Stimulated activated CD8-positive, alpha-beta memory T cell treated with anti-CD3 and anti-CD28 coated beads, Interleukin-4, amount 100 ng/mL, for 24 hours (primary cell): ENCODE results near the gene BEX4.

ENCODE experiments used
- DNase-seq: peaks from one replicate; pipeline ENCODE4 v3.0.0-alpha.2; 2020; ENCODE audit warnings: low read depth

BEX4 gene

DNA sequence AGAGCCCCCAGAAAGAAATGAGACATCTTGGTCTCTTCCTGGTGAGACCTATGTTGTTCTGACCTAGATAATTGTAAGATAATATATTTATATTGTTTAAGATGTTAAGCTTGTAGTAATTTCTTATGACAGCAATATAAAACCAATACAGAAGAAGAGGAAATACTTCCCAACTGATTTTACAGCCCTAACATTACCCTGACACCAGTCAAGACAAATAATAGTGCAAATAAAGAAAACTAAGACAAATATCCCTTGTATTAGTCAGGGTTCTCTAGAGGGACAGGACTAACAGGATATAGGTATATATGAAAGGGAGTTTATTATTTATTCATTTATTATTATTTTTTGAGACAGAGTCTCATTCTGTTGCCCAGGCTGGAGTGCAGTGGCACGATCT lies 21.4 kb downstream of the BEX4 start:
- no peak for DNase-seq

GRCh38 chrX:103240155-103240554 lies 25.2 kb downstream of the BEX4 start:
- DNase-seq: no peak

GRCh38 chrX:103248553-103248952 lies 33.6 kb downstream of the BEX4 start:
- DNase-seq: no peak

DNA sequence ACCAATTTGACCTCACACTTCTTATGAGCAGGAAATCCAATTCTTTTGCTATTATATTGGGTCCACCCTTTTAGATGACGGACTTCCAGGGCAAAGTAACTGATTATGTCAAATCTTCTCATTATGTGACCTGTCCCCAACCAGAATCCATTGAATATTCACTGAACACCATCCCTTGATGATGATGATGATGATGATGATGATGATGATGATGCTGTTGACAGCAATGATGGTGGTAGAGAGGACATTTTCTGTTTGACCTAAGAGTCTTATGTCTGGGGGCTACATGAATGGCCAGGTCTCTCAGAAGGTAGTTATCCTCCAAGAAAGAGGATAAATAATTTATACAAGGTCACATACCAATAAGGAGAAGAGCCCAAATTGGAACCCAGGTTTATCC lies 34.9 kb downstream of the BEX4 start:
- no peak for DNase-seq

DNA sequence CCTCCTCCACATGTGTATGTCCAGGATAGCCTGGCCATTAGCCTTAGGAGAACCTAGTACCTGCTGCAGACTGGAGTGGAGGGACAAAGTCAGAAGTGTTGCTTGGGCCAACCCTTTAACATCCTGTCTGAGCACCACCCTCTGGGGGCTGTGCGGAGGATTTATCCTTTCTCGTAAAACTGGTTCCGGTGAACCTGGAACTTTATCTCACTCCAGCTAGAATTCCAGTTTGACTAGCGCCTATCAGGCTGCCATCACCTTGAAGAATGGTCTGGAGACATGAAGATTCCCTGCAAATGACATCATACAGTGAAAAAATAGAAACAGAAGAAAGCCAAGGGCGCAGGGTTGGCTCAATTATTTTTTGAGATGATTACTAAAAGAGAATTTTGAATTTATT lies 36.1 kb downstream of the BEX4 start:
- no peak for DNase-seq

- no peak for DNase-seq
Measured at GRCh38 chrX:103253608-103254007, 38.7 kb downstream of the BEX4 start.

DNA sequence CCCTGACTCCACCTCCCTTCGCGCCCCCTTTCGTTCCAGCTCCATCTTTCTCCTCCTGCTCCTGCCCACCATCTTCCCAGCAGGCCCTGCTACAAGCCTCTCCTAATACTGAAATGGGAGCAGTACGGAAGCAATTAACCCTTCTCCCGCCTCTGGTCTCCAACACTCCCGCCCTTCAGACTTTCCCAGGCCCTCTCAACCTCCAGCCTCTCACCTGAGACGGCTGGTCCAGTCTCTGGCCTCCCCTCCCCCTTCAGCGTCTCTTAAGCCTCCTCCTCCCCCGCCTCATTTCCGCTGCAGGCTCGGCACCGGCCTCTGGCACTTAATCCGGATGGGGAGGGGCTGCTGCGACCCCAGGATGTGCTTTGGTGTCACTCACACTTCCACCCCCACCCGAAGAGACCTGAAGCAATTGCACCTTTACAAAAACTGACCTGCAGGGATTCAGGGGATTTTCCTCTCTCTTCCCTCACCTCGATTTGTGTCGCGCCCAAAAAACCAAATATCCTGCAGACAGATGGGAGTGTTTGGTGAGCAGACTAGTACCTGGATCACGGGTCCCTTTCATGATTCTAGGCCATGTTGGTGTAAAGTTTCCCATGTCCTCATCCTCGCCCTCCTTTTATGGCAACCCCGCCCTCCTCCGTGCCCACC lies 39.4 kb downstream of the BEX4 start:
- peak; percentile 17 for DNase-seq

DNA sequence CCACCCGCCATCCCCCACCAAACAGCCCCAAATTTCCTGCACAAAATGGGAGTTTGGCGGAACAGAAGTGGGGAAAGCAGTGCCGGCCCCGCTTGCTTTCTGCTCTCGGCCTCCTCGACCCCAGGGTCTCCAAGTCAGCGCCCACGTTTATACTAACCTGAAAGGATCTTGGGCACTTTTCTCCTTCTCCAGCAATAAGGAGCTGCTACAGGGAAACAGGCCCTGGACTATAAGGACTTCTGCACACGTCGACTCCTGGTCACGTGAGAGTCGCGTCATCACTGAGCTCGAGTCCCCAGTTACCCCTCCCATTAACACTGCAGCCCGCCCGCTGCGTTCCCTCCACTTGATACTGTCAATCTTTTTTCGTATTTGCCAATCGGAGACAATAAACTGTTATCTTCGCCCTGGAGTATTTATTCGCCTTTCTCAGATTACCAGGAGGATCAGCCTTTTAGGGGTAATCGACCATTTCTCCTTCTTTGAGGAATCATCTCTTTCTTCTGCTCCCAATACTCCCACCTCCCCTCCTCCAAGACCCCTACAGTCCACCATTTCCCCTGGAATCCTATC lies 40.1 kb downstream of the BEX4 start, which contains the start of gene TCEAL8:
TCEAL8 (minus strand) TSS at position 235 of the 573 bp plus-strand sequence. CDS start 1,176 bp downstream, outside the sequence.
- peak; percentile 37 for DNase-seq

DNA sequence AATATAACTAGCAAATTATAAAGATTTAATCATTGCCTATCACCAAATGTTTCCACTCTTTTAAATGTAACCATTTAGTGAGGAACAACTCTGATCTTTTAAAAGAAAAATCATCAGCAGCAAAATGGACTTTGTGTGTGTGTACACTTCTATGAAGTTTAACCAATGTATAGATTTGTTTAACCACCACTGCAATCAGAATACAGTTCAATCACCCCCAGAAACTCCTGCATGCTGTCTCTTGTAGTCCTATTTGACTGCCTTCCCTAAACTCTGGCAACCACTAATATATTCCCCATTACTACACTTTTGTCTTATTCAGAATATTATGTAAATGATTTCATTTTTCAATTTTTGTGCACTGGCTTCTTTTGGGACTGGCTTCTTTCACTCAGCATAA lies 41.7 kb downstream of the BEX4 start:
- no peak for DNase-seq

DNA sequence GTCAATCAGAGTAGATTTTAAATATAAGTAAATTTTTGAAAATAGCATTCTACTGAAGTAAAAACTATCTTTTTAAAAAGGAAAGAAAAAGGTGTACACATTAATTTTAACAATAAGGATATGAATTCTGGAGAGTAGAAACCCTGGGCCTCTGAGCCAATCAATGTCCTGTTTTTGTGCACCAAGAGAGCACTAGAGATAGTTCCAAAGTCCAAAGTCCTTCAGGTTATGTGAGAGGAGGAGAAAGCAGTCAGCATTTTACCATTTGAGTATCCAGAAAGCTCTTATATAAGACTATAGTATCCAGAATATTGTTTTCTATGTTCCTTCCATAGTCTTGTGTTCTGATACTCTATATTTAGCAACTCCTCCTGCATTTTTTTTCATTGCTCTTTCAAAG lies 43.4 kb downstream of the BEX4 start:
- DNase-seq: no peak
